HFFc6 (cell line): ENCODE measurements around the gene NEK9. TPM values are rescaled to one million over a fixed set of nuclear protein-coding genes. Genes with fewer than 3 reads are reported as not detected.

Source experiments
- DNase-seq: peaks from one replicate; pipeline ENCODE4 v3.0.0-alpha.2; 2018
- H3K27ac Mint-ChIP-seq: 2 replicates; pipeline ENCODE4 v1.8.0; 2020; ENCODE audit warnings: mild to moderate bottlenecking, mixed read lengths
- H3K27me3 Mint-ChIP-seq: 2 replicates; pipeline ENCODE4 v1.8.0; 2021; ENCODE audit warnings: mild to moderate bottlenecking, moderate library complexity, mixed read lengths; ENCODE audit not compliant: insufficient read depth
- H3K36me3 Mint-ChIP-seq: 2 replicates; pipeline ENCODE4 v1.8.0; 2021; ENCODE audit warnings: low read depth, mixed read lengths
- H3K4me1 Mint-ChIP-seq: 2 replicates; pipeline ENCODE4 v1.8.0; 2020; ENCODE audit warnings: low read depth, mixed read lengths
- H3K4me3 Mint-ChIP-seq: 2 replicates; pipeline ENCODE4 v1.8.0; 2020; ENCODE audit warnings: mild to moderate bottlenecking, moderate library complexity, mixed read lengths
- H3K9me3 Mint-ChIP-seq: 2 replicates; pipeline ENCODE4 v1.8.0; 2020; ENCODE audit warnings: mild to moderate bottlenecking, mixed read lengths
- total RNA-seq, 6 experiments: library from RNA; stranded (reverse); fragmentation: NEBNext Ultra II Directional; extraction: Animal tissue kit (Norgen Biotek cat#: 25700); gene quantifications; 2 replicates in 1 of 6; 3 replicates in 5 of 6; pipeline ENCODE4 v1.2.3, GENCODE V29; 2021
- TF ChIP-seq, protein P1 (sequence below): fragments of 200-600 bp; sonication (generic); IDR thresholded peaks from 2 replicates; pipeline ENCODE4 v1.5.0; 2021; ENCODE audit warnings: antibody characterized with exemption, mild to moderate bottlenecking

The NEK9 gene
- total RNA-seq, 6 experiments from 2014 or later = 67.6 to 79.4 (median 69.4) TPM

DNA sequence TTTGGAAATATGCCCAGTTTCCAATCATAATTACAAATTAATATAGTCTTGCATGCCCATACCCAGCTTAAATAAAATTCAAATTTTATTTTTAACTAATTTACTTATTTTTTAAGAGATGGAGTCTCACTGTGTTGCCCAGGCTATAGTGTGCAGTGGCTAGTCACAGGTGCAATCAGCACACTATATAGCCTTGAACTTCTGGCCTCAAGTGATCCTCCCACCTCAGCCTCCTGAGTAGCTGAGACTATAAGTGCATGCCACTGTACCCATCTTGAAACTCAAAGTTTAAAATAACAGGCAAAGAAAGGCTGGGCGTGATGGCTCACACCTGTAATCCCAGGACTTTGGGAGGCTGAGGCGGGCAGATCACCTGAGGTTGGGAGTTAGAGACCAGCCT, 85.9 kb downstream of the NEK9 start:
- no peak overlapping the region for H3K4me3 Mint-ChIP-seq
- no peaks in the 10 kb centered on the region for H3K9me3 Mint-ChIP-seq
- peaks cover 5% of the 10 kb centered on the region; the same call in 1 of the 2 replicates for H3K36me3 Mint-ChIP-seq
- TF ChIP-seq, protein P1, sequence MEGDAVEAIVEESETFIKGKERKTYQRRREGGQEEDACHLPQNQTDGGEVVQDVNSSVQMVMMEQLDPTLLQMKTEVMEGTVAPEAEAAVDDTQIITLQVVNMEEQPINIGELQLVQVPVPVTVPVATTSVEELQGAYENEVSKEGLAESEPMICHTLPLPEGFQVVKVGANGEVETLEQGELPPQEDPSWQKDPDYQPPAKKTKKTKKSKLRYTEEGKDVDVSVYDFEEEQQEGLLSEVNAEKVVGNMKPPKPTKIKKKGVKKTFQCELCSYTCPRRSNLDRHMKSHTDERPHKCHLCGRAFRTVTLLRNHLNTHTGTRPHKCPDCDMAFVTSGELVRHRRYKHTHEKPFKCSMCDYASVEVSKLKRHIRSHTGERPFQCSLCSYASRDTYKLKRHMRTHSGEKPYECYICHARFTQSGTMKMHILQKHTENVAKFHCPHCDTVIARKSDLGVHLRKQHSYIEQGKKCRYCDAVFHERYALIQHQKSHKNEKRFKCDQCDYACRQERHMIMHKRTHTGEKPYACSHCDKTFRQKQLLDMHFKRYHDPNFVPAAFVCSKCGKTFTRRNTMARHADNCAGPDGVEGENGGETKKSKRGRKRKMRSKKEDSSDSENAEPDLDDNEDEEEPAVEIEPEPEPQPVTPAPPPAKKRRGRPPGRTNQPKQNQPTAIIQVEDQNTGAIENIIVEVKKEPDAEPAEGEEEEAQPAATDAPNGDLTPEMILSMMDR = no peak
- no peaks in the 10 kb centered on the region for H3K27me3 Mint-ChIP-seq
- H3K4me1 Mint-ChIP-seq = peaks cover 43% of the 10 kb centered on the region
- no peak overlapping the region for H3K27ac Mint-ChIP-seq
- DNase-seq = no peak

DNA sequence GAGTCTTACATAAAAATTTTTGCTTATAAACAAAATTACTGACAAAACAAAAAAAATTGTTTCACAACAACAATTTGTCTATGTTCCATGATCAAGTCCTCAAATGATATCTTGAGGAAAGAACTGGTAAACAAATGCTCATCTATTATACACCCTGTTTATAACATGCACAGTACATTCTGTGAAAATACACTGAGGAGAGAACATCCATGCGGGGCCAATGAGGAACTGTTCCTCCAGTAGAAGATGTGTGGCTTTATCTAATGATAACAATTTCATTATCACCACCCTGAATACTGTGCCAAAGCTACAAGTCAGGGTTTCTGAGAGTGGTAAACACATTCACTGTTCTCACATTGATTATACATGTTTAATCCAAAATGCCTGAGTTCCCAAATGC, 86.3 kb downstream of the NEK9 start:
- H3K9me3 Mint-ChIP-seq = no peaks in the 10 kb centered on the region
- no peak for DNase-seq
- no peak overlapping the region for H3K27ac Mint-ChIP-seq
- H3K4me3 Mint-ChIP-seq = no peak overlapping the region
- H3K36me3 Mint-ChIP-seq = peaks cover 5% of the 10 kb centered on the region; the same call in 1 of the 2 replicates
- H3K27me3 Mint-ChIP-seq = no peaks in the 10 kb centered on the region
- TF ChIP-seq, protein P1 = no peak
- peaks cover 38% of the 10 kb centered on the region for H3K4me1 Mint-ChIP-seq

DNA sequence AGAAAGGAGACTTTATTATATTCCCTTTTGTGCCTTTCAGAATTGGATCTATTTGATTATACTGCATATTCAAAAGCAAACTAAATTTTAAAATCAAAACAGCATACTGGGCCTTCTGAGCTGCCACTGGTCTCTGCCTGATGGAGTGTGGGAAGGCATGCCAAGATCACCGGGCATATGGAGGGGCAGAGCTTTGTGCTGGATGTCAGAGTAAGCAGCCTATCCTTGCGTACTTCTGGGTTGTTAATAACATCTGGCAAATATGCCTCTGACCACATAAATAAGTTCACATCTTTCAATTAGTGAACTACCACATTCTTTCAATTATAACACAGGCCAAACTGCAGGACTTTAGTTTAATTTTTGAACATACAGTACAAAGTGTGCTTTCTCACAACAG, 93.9 kb downstream of the NEK9 start:
- Mint-ChIP-seq H3K4me1 (peaks cover 14% of the 10 kb centered on the region; the same call in 1 of the 2 replicates), H3K27me3 (no peaks in the 10 kb centered on the region), H3K27ac (no peak overlapping the region), H3K9me3 (no peaks in the 10 kb centered on the region), H3K4me3 (no peak overlapping the region), H3K36me3 (peaks cover 5% of the 10 kb centered on the region; the same call in 1 of the 2 replicates)
- TF ChIP-seq, protein P1 = no peak
- DNase-seq = no peak

DNA sequence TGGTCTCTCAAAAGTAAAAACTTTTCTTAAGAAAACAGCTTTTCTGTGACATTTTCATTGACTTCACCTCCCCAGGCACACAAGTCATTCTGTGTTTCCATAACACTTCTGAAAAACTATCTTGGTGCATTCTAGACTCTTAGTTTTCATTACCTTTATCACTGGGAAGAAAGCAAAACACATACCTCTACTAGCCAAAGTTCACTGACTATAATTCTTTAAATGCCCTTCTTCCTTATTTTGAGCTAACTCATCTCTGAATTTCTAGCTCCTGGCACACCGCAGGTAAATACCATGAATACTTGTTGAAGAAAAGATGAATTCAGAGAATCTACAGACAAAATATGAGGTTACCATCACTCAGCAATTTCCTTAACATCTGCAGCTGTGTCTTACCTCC, 96.7 kb downstream of the NEK9 start:
- Mint-ChIP-seq H3K36me3 (peaks cover 5% of the 10 kb centered on the region; the same call in 1 of the 2 replicates), H3K27me3 (no peaks in the 10 kb centered on the region), H3K9me3 (no peaks in the 10 kb centered on the region), H3K27ac (no peak overlapping the region), H3K4me3 (no peak overlapping the region), H3K4me1 (peaks cover 14% of the 10 kb centered on the region; the same call in 1 of the 2 replicates)
- DNase-seq = no peak
- TF ChIP-seq, protein P1 = no peak

Other genes with a start within 250 kb of the NEK9 start
- gene DLST, start 245.1 kb downstream of the NEK9 start, total RNA-seq = 100 to 1,000 TPM in 5 of 6 experiments, 10 to 100 TPM in 1; 97.5 to 118 (median 109) TPM
- 1 to 10 TPM in 4 of 6 experiments, under 1 TPM in 2; 0.78 to 1.1 (median 1.0) TPM for gene RPS6KL1, start 203.8 kb downstream of the NEK9 start, total RNA-seq
- 1 to 10 TPM in 4 of 6 experiments, under 1 TPM in 2; 0.87 to 2.9 (median 2.7) TPM for gene PGF, start 171.5 kb downstream of the NEK9 start, total RNA-seq
- gene EIF2B2, start 124.1 kb downstream of the NEK9 start, total RNA-seq = 10 to 100 TPM; 55.5 to 66.1 (median 59.0) TPM
- 10 to 100 TPM in 1 of 6 experiments, 1 to 10 TPM in 5; 5.4 to 11.6 (median 7.6) TPM for gene MLH3, start 75.6 kb downstream of the NEK9 start, total RNA-seq
- 10 to 100 TPM in 4 of 6 experiments, 1 to 10 TPM in 2; 5.9 to 14.9 (median 11.7) TPM for gene ACYP1, start 63.0 kb downstream of the NEK9 start, total RNA-seq
- 1 to 10 TPM in 3 of 6 experiments, under 1 TPM in 3; 0.43 to 1.4 (median 1.1) TPM for gene ZC2HC1C, start 57.4 kb downstream of the NEK9 start, total RNA-seq
- gene TMED10, start 49.6 kb upstream of the NEK9 start, total RNA-seq = 100 to 1,000 TPM; 370 to 494 (median 430) TPM
- 100 to 1,000 TPM; 118 to 368 (median 342) TPM for gene FOS, start 151.8 kb upstream of the NEK9 start, total RNA-seq